GM12891 (cell line): ENCODE measurements around the gene MAP9.

ENCODE experiments used
- POLR2A ChIP-seq: IDR thresholded peaks from 2 replicates; pipeline ENCODE4 v1.6.1; 2011; ENCODE audit warnings: low read depth, low read length, control low read depth
- POLR2AphosphoS5 ChIP-seq: IDR thresholded peaks from 2 replicates; pipeline ENCODE4 v1.6.1; 2011; ENCODE audit warnings: low read depth, low read length, control low read depth
- SPI1 ChIP-seq: IDR thresholded peaks from 2 replicates; pipeline ENCODE4 v1.6.1; 2011; ENCODE audit warnings: low read depth, low read length, control low read depth
- TAF1 ChIP-seq: IDR thresholded peaks from 2 replicates; pipeline ENCODE4 v1.6.1; 2011; ENCODE audit warnings: low read depth, low read length, control low read depth

DNA sequence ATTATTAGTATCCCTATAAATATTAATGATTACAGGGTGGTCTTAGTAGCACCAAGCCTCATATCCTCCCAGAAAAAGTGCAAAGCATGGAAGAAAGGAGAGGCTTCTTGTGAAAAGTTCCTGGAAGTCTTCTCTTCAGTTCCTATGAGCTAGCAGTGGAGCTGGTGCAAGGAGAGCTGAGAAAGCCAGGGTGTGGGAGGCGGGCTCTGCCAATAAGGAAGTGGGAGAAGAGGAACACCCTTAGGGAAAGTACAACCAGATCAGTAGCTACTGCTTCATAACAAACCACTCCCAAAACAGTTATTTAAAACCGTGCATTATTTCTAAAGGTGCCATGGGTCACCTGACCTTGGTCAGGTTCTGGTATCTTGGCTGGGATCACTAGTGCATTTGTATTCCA, 72.4 kb downstream of the MAP9 start:
- TF ChIP-seq POLR2A = no peak
- TF ChIP-seq POLR2AphosphoS5 = no peak
- no peak for TF ChIP-seq TAF1
- no peak for TF ChIP-seq SPI1
